Colonic mucosa (tissue), 4 donors: ENCODE results near the gene ACR. TPM values are rescaled to one million over a fixed set of nuclear protein-coding genes. Genes with fewer than 3 reads are reported as not detected.

ENCODE experiments used
- DNase-seq: peaks from one replicate; pipeline ENCODE4 v3.0.0-alpha.2; 2020
- H3K27ac ChIP-seq: fragments of 200-600 bp; one replicate; pipeline ENCODE4 v1.8.0; 2021
- H3K27me3 ChIP-seq: fragments of 200-600 bp; one replicate; pipeline ENCODE4 v1.8.0; 2021
- H3K36me3 ChIP-seq: fragments of 200-600 bp; one replicate; pipeline ENCODE4 v1.8.0; 2021
- H3K4me1 ChIP-seq: fragments of 200-600 bp; one replicate; pipeline ENCODE4 v1.8.0; 2021; ENCODE audit warnings: mild to moderate bottlenecking
- H3K4me3 ChIP-seq: fragments of 200-600 bp; one replicate; pipeline ENCODE4 v1.8.0; 2021
- H3K9ac ChIP-seq, 2 donors: one replicate each; pipeline ENCODE4 v1.7.0; 2013; ENCODE audit warnings: control low read depth in 2 of 2, low read depth in 2 of 2, low read length in 2 of 2
- H3K9me3 ChIP-seq: fragments of 200-600 bp; one replicate; pipeline ENCODE4 v1.8.0; 2021
- intact Hi-C: fragments of 100-400 bp; cut with DNase I; formaldehyde crosslinking; loops from one replicate; pipeline ENCODE4 v1.14.1; 2022
- total RNA-seq, 2 donors: library from RNA; stranded (reverse); fragmentation: NEBNext Ultra II Directional in 1 of 2; extraction: Animal tissue kit (Norgen Biotek cat#: 25700) in 1 of 2; gene quantifications; one replicate each; pipeline ENCODE4 v1.2.1, GENCODE V29; 2021
- TF ChIP-seq, protein P1 (sequence below): fragments of 200-600 bp; IDR thresholded peaks from one replicate; pipeline ENCODE4 v1.8.0; 2022; ENCODE audit warnings: antibody characterized with exemption, mild to moderate bottlenecking
- donor health status: healthy.
- donor health status: DM: no; HTN: no; CAD: no.
- donor health status: DM: no; HTN: no; CAD: no.

Gene ACR
- total RNA-seq, 2 donors from 2014 or later, result 0.77 to 0.80 TPM

DNA sequence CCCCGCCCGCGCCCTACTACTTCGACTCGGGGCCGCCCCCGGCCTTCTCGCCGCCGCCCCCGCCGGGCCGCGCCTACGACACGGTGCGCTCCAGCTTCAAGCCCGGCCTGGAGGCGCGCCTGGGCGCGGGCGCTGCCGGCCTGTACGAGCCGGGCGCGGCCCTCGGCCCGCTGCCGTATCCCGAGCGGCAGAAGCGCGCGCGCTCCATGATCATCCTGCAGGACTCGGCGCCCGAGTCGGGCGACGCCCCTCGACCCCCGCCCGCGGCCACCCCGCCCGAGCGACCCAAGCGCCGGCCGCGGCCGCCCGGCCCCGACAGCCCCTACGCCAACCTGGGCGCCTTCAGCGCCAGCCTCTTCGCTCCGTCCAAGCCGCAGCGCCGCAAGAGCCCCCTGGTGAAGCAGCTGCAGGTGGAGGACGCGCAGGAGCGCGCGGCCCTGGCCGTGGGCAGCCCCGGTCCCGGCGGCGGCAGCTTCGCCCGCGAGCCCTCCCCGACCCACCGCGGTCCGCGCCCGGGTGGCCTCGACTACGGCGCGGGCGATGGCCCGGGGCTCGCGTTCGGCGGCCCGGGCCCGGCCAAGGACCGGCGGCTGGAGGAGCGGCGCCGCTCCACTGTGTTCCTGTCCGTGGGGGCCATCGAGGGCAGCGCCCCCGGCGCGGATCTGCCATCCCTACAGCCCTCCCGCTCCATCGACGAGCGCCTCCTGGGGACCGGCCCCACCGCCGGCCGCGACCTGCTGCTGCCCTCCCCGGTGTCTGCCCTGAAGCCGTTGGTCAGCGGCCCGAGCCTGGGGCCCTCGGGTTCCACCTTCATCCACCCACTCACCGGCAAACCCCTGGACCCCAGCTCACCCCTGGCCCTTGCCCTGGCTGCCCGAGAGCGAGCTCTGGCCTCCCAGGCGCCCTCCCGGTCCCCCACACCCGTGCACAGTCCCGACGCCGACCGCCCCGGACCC lies 17.4 kb upstream of the ACR start:
- TF ChIP-seq, protein P1, sequence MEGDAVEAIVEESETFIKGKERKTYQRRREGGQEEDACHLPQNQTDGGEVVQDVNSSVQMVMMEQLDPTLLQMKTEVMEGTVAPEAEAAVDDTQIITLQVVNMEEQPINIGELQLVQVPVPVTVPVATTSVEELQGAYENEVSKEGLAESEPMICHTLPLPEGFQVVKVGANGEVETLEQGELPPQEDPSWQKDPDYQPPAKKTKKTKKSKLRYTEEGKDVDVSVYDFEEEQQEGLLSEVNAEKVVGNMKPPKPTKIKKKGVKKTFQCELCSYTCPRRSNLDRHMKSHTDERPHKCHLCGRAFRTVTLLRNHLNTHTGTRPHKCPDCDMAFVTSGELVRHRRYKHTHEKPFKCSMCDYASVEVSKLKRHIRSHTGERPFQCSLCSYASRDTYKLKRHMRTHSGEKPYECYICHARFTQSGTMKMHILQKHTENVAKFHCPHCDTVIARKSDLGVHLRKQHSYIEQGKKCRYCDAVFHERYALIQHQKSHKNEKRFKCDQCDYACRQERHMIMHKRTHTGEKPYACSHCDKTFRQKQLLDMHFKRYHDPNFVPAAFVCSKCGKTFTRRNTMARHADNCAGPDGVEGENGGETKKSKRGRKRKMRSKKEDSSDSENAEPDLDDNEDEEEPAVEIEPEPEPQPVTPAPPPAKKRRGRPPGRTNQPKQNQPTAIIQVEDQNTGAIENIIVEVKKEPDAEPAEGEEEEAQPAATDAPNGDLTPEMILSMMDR, result no peak
- intact Hi-C loops, result no loop called here
- Histone ChIP-seq H3K36me3 (no peaks in the 10 kb centered on the region), H3K9ac (no peak overlapping the region), H3K27me3 (no peaks in the 10 kb centered on the region), H3K4me3 (no peak overlapping the region), H3K27ac (no peak overlapping the region), H3K9me3 (no peaks in the 10 kb centered on the region), H3K4me1 (no peaks in the 10 kb centered on the region)
- no peak for DNase-seq

DNA sequence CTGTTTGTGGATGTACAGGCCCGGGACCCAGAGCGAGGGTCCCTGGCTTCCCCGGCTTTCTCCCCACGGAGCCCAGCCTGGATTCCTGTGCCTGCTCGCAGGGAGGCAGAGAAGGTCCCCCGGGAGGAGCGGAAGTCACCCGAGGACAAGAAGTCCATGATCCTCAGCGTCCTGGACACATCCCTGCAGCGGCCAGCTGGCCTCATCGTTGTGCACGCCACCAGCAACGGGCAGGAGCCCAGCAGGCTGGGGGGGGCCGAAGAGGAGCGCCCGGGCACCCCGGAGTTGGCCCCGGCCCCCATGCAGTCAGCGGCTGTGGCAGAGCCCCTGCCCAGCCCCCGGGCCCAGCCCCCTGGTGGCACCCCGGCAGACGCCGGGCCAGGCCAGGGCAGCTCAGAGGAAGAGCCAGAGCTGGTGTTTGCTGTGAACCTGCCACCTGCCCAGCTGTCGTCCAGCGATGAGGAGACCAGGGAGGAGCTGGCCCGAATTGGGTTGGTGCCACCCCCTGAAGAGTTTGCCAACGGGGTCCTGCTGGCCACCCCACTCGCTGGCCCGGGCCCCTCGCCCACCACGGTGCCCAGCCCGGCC lies 16.7 kb upstream of the ACR start:
- intact Hi-C loops, result no loop called here
- DNase-seq, result no peak

DNA sequence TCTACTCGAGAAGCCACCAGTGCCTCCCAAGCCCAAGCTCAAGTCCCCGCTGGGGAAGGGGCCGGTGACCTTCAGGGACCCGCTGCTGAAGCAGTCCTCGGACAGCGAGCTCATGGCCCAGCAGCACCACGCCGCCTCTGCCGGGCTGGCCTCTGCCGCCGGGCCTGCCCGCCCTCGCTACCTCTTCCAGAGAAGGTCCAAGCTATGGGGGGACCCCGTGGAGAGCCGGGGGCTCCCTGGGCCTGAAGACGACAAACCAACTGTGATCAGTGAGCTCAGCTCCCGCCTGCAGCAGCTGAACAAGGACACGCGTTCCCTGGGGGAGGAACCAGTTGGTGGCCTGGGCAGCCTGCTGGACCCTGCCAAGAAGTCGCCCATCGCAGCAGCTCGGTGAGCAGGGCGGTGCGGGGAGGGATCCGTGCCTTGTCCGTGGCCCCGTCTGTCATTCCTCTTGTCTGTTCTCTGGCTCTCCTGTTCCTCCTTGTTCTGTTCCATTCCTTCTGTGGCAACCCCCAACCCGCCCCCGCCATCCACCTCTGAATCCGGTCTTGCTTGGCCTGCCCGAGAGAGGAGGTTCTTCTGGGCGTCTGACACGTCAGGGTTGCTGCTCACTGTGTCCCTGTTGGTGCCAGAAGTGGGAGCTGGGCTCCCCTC lies 15.8 kb upstream of the ACR start:
- no peak for DNase-seq

More for the DNA sequence above, 16.7 kb upstream of the ACR start:
- Histone ChIP-seq H3K4me1 (no peaks in the 10 kb centered on the region), H3K9ac (no peak overlapping the region), H3K36me3 (no peaks in the 10 kb centered on the region), H3K27ac (no peak overlapping the region), H3K9me3 (no peaks in the 10 kb centered on the region), H3K4me3 (no peak overlapping the region), H3K27me3 (no peaks in the 10 kb centered on the region)
- TF ChIP-seq, protein P1, result no peak

DNA sequence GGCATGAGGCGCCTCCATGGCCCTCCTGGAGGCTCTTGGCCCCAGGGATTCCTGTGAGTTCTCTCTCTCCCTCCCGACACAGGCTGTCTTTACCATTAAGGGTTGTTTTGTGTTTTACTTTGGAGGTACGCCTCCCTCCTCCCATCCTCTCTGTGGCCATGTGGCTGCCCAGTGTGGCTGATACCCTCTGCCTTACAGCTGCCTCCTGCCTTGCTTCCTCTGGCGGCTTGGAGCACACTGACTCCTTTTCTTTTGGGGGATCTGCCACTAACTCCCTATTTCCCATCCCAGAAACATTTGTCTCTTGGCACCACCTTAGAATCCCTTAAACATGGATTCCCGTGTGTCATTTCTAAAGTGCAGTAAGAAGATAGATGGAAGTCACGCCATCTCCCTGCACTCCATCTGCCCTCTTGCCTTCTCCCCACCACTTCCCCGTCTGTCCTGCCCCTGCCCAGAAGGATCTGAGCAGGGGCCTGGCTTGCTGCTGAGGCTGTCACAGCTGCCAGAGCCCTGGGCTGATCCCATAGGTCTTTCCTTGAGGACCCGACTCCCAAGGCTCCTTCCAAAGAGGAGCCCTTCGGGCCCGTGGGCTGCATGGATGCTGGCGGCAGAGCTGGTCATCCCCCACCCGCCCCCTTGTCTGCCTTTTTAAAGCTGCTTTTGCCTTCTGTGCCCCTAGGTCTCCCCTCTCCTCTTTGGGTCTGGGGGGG lies 15.1 kb upstream of the ACR start:
- no peaks in the 10 kb centered on the region for H3K36me3 ChIP-seq

More for the DNA sequence above, 15.8 kb upstream of the ACR start:
- Histone ChIP-seq H3K36me3 (no peaks in the 10 kb centered on the region), H3K4me3 (no peak overlapping the region), H3K9me3 (no peaks in the 10 kb centered on the region), H3K27me3 (no peaks in the 10 kb centered on the region), H3K27ac (no peak overlapping the region), H3K9ac (no peak overlapping the region), H3K4me1 (no peaks in the 10 kb centered on the region)
- TF ChIP-seq, protein P1, result no peak
- intact Hi-C loops, result no loop called here

More for the DNA sequence above, 15.1 kb upstream of the ACR start:
- intact Hi-C loops, result no loop called here
- H3K4me1 ChIP-seq, result no peaks in the 10 kb centered on the region
- no peaks in the 10 kb centered on the region for H3K9me3 ChIP-seq
- TF ChIP-seq, protein P1, result no peak
- H3K9ac ChIP-seq, result no peak overlapping the region
- no peak overlapping the region for H3K4me3 ChIP-seq
- no peaks in the 10 kb centered on the region for H3K27me3 ChIP-seq
- H3K27ac ChIP-seq, result no peak overlapping the region
- DNase-seq, result no peak
